ENCODE data around the gene VPS37C.

DNA sequence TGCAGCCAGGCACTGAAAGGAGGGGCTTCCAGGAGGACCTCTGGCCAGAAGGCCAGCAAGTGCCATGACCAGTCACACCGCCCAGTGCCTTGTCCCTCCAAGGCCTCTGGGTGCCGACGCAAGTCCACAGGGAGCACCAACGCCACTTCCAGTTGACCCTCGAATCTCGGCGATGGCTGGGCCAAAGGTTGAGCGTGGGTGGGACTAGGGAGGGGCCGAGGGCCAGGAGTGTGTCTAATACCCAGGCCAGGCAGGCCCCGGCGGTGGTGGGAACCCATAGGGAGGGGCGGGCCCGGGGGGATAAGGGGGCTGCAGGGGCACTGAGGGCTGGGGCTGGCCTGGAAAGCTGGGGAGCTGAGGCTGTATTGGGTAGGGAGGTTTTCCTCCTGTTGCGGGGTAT, 29.6 kb downstream of the VPS37C start:
- TF ChIP-seq POLR2AphosphoS5 (IDR thresholded peaks at IDR 0.05) (no peak), POLR2A (IDR thresholded peaks at IDR 0.05) (no peak)

All from breast epithelium (tissue), 3 donors.